GM11168 (cell line): ENCODE measurements around the gene PAX3.

Experiments
- in situ Hi-C: fragments of 300-500 bp; cut with MboI; formaldehyde crosslinking; loops from one replicate; pipeline ENCODE4 v1.12.0; 2022; ENCODE audit warnings: low sequenced_read_pairs; ENCODE audit not compliant: unreplicated experiment

PAX3 gene

GRCh38 chr2:222299906-222300725 lies 1.3 kb upstream of the PAX3 start:
- in situ Hi-C loops: no loop called here

DNA sequence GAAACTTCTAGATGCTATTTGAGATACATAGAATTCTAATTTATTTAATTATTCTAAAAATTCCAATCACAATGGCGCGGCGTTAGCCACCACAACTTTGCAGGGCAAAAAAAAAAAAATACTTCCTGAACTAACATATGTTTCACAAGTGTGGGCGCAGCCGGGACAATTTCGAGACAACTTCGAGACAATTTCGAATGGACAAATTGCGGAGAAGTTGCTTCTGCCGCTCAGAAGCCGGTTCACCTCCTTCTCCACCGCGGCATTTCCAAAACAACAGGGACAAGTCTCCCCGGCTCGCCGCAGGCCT lies 842 bp downstream of the PAX3 start:
- in situ Hi-C loops: no loop called here

GRCh38 chr2:222297600-222297935 lies 1.2 kb downstream of the PAX3 start:
- in situ Hi-C loops: no loop called here

GRCh38 chr2:222296911-222297599 lies 1.7 kb downstream of the PAX3 start:
- in situ Hi-C loops: no loop called here

- in situ Hi-C loops: no loop called here
Measured at GRCh38 chr2:222296311-222296741, 2.5 kb downstream of the PAX3 start.

DNA sequence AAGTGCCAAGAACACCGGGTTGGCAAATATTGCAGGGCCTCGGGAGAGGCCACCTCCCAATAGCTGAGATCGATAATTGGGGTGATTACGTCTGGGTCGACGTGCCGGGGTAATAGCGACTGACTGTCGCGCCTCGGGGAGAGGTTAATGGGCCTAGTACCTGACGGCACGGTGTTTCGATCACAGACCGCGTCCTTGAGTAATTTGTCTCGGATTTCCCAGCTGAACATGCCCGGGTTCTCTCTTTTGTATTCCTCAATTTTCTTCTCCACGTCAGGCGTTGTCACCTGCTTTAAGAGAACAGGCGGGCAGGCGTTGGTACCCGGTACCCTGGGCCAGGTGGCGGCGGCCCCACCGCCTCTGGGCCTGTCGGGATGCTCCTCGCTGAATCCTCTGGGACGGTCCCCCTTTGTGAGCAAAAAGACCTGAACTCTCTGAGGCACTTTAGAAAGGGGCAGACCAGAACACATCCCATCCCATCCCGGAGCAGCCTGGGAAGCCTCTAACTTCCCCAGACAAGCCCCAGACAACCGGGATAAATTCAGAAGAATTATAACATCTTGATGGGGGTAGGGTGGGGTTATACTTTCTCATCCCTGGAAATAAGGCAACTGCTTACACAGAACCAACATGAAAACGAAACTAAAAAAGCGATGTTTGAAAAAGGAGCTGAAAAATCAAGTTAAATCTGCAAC lies 3.3 kb downstream of the PAX3 start:
- in situ Hi-C loops: no loop called here

DNA sequence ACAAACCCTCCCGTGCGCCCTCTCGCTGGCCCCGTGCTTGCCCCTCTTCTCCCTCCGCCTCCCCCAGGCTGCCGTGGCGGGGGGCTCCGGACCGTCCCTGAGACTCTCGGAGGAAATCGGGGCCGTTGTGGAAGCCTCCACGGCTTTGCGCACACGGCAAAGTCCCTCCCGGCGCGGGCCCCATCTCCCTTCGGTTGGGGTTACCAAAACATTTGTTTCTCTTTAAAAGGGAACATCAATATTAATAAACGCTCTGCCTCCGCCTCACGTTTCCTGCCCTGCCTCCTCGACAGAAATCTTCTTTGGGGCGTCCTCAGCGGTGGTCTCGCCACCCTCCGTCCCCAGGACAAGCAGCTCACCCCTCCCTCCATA lies 3.8 kb downstream of the PAX3 start:
- in situ Hi-C loops: no loop called here

- in situ Hi-C loops: no loop called here
Measured at GRCh38 chr2:222293660-222294630, 4.9 kb downstream of the PAX3 start.

GRCh38 chr2:222292149-222293134 lies 6.4 kb downstream of the PAX3 start:
- in situ Hi-C loops: no loop called here

- in situ Hi-C loops: no loop called here
Measured at GRCh38 chr2:222291485-222291841, 7.3 kb downstream of the PAX3 start.

GRCh38 chr2:222290736-222291484 lies 7.9 kb downstream of the PAX3 start:
- in situ Hi-C loops: no loop called here

DNA sequence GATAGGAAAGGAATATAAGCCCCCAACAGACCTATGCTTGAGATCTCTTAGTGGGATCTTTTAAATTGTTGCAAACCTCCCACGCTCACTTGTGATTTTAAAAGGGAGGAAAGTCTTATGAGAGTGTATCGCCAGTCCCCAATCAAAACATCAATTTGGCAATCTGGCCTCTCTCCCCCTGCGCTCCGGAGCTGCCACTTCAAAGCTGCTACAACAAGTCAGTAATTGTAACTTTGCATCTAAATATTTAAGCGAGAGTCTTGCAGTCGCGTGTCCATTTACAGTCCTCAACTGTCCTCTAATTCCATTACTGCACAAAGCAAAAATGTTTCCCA lies 8.4 kb downstream of the PAX3 start:
- in situ Hi-C loops: no loop called here

DNA sequence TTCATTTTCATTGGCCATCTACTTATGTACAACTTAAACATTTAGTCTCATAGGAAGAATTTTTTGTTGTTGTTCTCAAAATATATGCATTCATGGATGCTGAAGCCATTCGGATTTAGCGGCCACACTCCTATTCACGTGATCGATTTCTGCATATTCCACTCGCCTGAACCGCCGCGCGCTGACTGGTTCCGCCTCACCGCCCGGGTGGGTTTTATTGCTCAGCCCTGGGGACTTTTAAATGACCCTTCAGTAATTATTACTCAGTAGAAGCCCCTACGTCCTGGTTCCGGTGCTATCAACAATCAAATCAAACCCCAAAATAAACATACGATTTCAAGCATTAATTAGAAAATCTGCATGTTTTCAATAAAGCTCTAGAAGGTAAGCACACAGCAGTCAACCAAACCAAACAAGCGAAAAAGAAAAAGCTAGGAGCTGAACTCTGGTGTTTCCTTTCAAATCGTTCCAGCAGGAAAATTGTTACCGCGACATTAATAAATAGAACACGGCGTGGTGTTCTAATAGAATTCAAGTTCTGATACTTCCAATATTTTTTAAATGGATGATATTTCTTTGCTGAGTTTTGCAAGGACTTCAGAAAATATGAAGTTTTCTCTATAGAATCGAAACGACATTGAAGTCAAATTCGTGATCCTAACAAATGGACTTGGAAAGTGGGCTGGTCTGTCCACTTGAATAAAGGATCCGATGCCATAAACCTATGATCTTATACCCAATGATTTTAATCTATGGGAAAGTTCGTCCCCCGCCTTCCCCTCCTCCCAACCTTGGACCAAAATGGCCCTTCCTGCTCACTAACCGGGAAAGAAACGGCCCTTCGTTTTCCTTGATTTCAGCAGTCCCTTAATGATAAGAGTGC lies 9.3 kb downstream of the PAX3 start:
- in situ Hi-C loops: no loop called here

GRCh38 chr2:222288590-222289277 lies 10.1 kb downstream of the PAX3 start:
- in situ Hi-C loops: no loop called here

GRCh38 chr2:222287862-222288479 lies 10.8 kb downstream of the PAX3 start:
- in situ Hi-C loops: no loop called here

- in situ Hi-C loops: no loop called here
Measured at GRCh38 chr2:222284466-222284865, 14.3 kb downstream of the PAX3 start.

DNA sequence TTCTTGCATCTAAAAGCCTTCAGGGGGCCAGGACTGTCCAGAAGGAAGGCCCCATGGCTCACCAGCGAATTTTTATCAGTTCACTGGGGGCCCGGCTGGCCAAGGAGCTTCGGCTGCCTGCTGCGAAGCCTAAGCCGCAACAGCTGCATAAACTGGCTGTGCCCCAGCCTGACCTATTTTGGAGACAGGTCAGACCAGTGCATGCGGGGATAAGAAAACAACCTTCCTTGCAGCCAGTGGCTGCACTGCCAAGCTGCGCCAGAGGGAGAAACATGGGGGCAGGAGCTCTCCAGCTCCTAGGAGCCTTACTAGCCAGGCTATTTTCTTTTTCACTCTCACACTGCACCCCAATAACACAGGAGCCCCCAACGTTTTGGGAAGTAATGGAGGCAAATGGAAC lies 15.2 kb downstream of the PAX3 start:
- in situ Hi-C loops: no loop called here
